Body of pancreas (tissue), 4 donors: ENCODE data around the gene GNAT3.

ENCODE experiments used
- POLR2A ChIP-seq, 3 donors: fragments of 450-650 bp; IDR thresholded peaks; one replicate each; pipeline ENCODE4 v1.6.1; 2016; ENCODE audit warnings: antibody characterized with exemption in 3 of 3, mild to moderate bottlenecking in 2 of 3
- TF ChIP-seq, protein P1 (sequence below), 7 experiments: fragments of 450-650 bp in 4 of 7; fragments of 200-600 bp in 3 of 7; sonication (generic) in 3 of 7; IDR thresholded peaks; one replicate each; pipeline ENCODE4 v1.5.1; 2016 to 2019; ENCODE audit warnings: antibody characterized with exemption in 7 of 7

DNA sequence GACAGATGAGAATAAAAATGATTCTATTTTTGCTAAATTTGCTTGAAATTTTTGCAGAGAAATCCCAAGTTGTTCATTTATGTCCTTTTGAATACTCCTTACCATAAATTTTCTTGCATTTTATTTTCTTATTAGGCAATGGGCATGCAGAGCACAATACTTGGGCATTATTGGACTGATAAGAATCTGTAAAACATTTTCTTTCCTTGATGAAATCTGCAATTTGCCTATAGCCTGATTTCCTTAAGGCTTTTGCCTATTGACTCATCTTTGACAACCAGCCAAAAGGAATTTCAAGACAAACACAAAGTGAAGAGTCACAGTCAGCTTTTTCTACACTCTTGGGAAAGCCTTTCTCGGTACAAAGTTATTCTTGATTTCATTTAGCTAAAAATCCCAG is 30.5 kb upstream of the GNAT3 start:
- TF ChIP-seq, protein P1, sequence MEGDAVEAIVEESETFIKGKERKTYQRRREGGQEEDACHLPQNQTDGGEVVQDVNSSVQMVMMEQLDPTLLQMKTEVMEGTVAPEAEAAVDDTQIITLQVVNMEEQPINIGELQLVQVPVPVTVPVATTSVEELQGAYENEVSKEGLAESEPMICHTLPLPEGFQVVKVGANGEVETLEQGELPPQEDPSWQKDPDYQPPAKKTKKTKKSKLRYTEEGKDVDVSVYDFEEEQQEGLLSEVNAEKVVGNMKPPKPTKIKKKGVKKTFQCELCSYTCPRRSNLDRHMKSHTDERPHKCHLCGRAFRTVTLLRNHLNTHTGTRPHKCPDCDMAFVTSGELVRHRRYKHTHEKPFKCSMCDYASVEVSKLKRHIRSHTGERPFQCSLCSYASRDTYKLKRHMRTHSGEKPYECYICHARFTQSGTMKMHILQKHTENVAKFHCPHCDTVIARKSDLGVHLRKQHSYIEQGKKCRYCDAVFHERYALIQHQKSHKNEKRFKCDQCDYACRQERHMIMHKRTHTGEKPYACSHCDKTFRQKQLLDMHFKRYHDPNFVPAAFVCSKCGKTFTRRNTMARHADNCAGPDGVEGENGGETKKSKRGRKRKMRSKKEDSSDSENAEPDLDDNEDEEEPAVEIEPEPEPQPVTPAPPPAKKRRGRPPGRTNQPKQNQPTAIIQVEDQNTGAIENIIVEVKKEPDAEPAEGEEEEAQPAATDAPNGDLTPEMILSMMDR (IDR thresholded peaks at IDR 0.05): no peak
- no peak for TF ChIP-seq POLR2A (IDR thresholded peaks at IDR 0.05)
